Activated T-cell treated with anti-CD3 and anti-CD28 coated beads, Interleukin-2, amount 50 U/mL, for 4 hours (primary cell): ENCODE data around the gene GSK3A. TPM values are rescaled to one million over a fixed set of nuclear protein-coding genes. Genes with fewer than 3 reads are reported as not detected.
A peak's percentile ranks its signal among the peaks of the same experiment; 100 is the strongest.

ENCODE experiments used
- ATAC-seq, 2 donors: fragments of 200-7000 bp; cut with Tn5 transposase; one replicate each; pipeline ENCODE4 v1.10.0; 2021
- DNase-seq: peaks from one replicate; pipeline ENCODE4 v3.0.0-alpha.2; 2020
- H3K27me3 Mint-ChIP-seq: one replicate; pipeline ENCODE4 v1.8.0; 2021; ENCODE audit warnings: low read depth, mixed read lengths
- H3K36me3 Mint-ChIP-seq: one replicate; pipeline ENCODE4 v1.8.0; 2022; ENCODE audit warnings: mixed read lengths; ENCODE audit not compliant: insufficient read depth
- H3K4me1 Mint-ChIP-seq: one replicate; pipeline ENCODE4 v1.8.0; 2021; ENCODE audit warnings: low read depth, mixed read lengths
- H3K4me3 Mint-ChIP-seq: one replicate; pipeline ENCODE4 v1.8.0; 2021; ENCODE audit warnings: mild to moderate bottlenecking, moderate library complexity, mixed read lengths
- H3K9me3 Mint-ChIP-seq: one replicate; pipeline ENCODE4 v1.8.0; 2021; ENCODE audit warnings: mixed read lengths
- total RNA-seq, 3 donors: library from RNA; stranded (reverse); gene quantifications; one replicate each; pipeline ENCODE4 v1.2.1, GENCODE V29; 2021

Gene GSK3A
- total RNA-seq, 3 donors from 2014 or later = 51.9 to 56.4 (median 55.2) TPM

GRCh38 chr19:42250183-42250665 lies 7.8 kb upstream of the GSK3A start:
- Mint-ChIP-seq H3K36me3 (no peaks in the 10 kb centered on the region), H3K4me1 (peaks cover 29% of the 10 kb centered on the region), H3K27me3 (no peaks in the 10 kb centered on the region), H3K4me3 (peak overlapping the region; percentile 13), H3K9me3 (no peaks in the 10 kb centered on the region)
- ATAC-seq (no peak), DNase-seq (no peak)

GRCh38 chr19:42249769-42250168 lies 7.4 kb upstream of the GSK3A start:
- H3K27me3 Mint-ChIP-seq = no peaks in the 10 kb centered on the region
- ATAC-seq (no peak), DNase-seq (no peak)
- peaks cover 34% of the 10 kb centered on the region for H3K4me1 Mint-ChIP-seq
- H3K4me3 Mint-ChIP-seq = no peak overlapping the region
- H3K36me3 Mint-ChIP-seq = no peaks in the 10 kb centered on the region
- H3K9me3 Mint-ChIP-seq = no peaks in the 10 kb centered on the region

- ATAC-seq = no peak
- H3K4me1 Mint-ChIP-seq = peaks cover 39% of the 10 kb centered on the region
- no peak overlapping the region for H3K4me3 Mint-ChIP-seq
- no peak for DNase-seq
- no peaks in the 10 kb centered on the region for H3K9me3 Mint-ChIP-seq
- no peaks in the 10 kb centered on the region for H3K27me3 Mint-ChIP-seq
- no peaks in the 10 kb centered on the region for H3K36me3 Mint-ChIP-seq
Observed at GRCh38 chr19:42249149-42249750, 6.8 kb upstream of the GSK3A start.

GRCh38 chr19:42248270-42249148 lies 6.1 kb upstream of the GSK3A start:
- ATAC-seq (no peak), DNase-seq (no peak)
- Mint-ChIP-seq H3K4me1 (peaks cover 40% of the 10 kb centered on the region), H3K4me3 (no peak overlapping the region), H3K9me3 (no peaks in the 10 kb centered on the region), H3K27me3 (no peaks in the 10 kb centered on the region), H3K36me3 (no peaks in the 10 kb centered on the region)

GRCh38 chr19:42247640-42248199 lies 5.3 kb upstream of the GSK3A start:
- Mint-ChIP-seq H3K9me3 (no peaks in the 10 kb centered on the region), H3K4me1 (peaks cover 42% of the 10 kb centered on the region), H3K36me3 (no peaks in the 10 kb centered on the region), H3K4me3 (no peak overlapping the region), H3K27me3 (no peaks in the 10 kb centered on the region)
- ATAC-seq = no peak
- DNase-seq = no peak

- Mint-ChIP-seq H3K9me3 (no peaks in the 10 kb centered on the region), H3K4me3 (no peak overlapping the region), H3K27me3 (no peaks in the 10 kb centered on the region), H3K4me1 (peaks cover 38% of the 10 kb centered on the region), H3K36me3 (no peaks in the 10 kb centered on the region)
- DNase-seq (no peak), ATAC-seq (no peak)
Observed at GRCh38 chr19:42246922-42247639, 4.7 kb upstream of the GSK3A start.

GRCh38 chr19:42246143-42246921 lies 3.9 kb upstream of the GSK3A start:
- Mint-ChIP-seq H3K36me3 (no peaks in the 10 kb centered on the region), H3K4me3 (no peak overlapping the region), H3K27me3 (no peaks in the 10 kb centered on the region)

GRCh38 chr19:42245231-42245630 lies 2.8 kb upstream of the GSK3A start:
- H3K9me3 Mint-ChIP-seq = no peaks in the 10 kb centered on the region
- H3K36me3 Mint-ChIP-seq = peaks cover 2% of the 10 kb centered on the region
- H3K4me1 Mint-ChIP-seq = peaks cover 42% of the 10 kb centered on the region
- no peaks in the 10 kb centered on the region for H3K27me3 Mint-ChIP-seq
- H3K4me3 Mint-ChIP-seq = no peak overlapping the region
- ATAC-seq (no peak), DNase-seq (no peak)

More at GRCh38 chr19:42246143-42246921, 3.9 kb upstream of the GSK3A start:
- Mint-ChIP-seq H3K9me3 (no peaks in the 10 kb centered on the region), H3K4me1 (peaks cover 36% of the 10 kb centered on the region)
- ATAC-seq (no peak), DNase-seq (no peak)

GRCh38 chr19:42244347-42245220 lies 2.2 kb upstream of the GSK3A start:
- DNase-seq (peak; percentile 86), ATAC-seq (peak; percentile 36 to 44)
- Mint-ChIP-seq H3K36me3 (peaks cover 3% of the 10 kb centered on the region), H3K4me3 (peak overlapping the region; percentile 91), H3K4me1 (peaks cover 48% of the 10 kb centered on the region), H3K9me3 (no peaks in the 10 kb centered on the region), H3K27me3 (no peaks in the 10 kb centered on the region)

GRCh38 chr19:42242069-42242511 lies 312 bp downstream of the GSK3A start:
- ATAC-seq (peak; percentile 3 to 5), DNase-seq (peak; percentile 32)
- H3K9me3 Mint-ChIP-seq = no peaks in the 10 kb centered on the region
- peaks cover 54% of the 10 kb centered on the region for H3K4me1 Mint-ChIP-seq
- peaks cover 7% of the 10 kb centered on the region for H3K36me3 Mint-ChIP-seq
- H3K4me3 Mint-ChIP-seq = peak overlapping the region; percentile 90
- no peaks in the 10 kb centered on the region for H3K27me3 Mint-ChIP-seq

- H3K27me3 Mint-ChIP-seq = no peaks in the 10 kb centered on the region
- DNase-seq = no peak
- H3K4me3 Mint-ChIP-seq = peak overlapping the region; percentile 90
- no peaks in the 10 kb centered on the region for H3K9me3 Mint-ChIP-seq
- H3K36me3 Mint-ChIP-seq = peaks cover 9% of the 10 kb centered on the region
- no peak for ATAC-seq
- H3K4me1 Mint-ChIP-seq = peaks cover 55% of the 10 kb centered on the region
Observed at GRCh38 chr19:42241279-42241678, 1.1 kb downstream of the GSK3A start.

GRCh38 chr19:42239544-42240220 lies 2.7 kb downstream of the GSK3A start:
- Mint-ChIP-seq H3K36me3 (peaks cover 16% of the 10 kb centered on the region), H3K4me1 (peaks cover 44% of the 10 kb centered on the region), H3K9me3 (no peaks in the 10 kb centered on the region), H3K4me3 (peak overlapping the region; percentile 8), H3K27me3 (no peaks in the 10 kb centered on the region)
- ATAC-seq (no peak), DNase-seq (no peak)
